GM19035 (cell line): ENCODE data around the gene CSNK2B.

Experiments
- ATAC-seq: cut with Tn5 transposase; IDR thresholded peaks from one replicate; pipeline ENCODE4 v1.9.1; 2021; ENCODE audit not compliant: unreplicated experiment

CSNK2B gene

GRCh38 chr6:31660381-31661261 is 5.3 kb upstream of the CSNK2B start, which contains the start of gene C6orf47:
TSS of gene C6orf47 (minus strand) at chr6:31660778. CDS start at chr6:31659947, 831 bp downstream.
- peak; percentile 44 for ATAC-seq

- ATAC-seq, result no peak
These were observed 4.4 kb upstream of the CSNK2B start for GRCh38 chr6:31661262-31662123.

- ATAC-seq, result no peak
These were observed 3.7 kb upstream of the CSNK2B start for GRCh38 chr6:31662124-31662723.

- no peak for ATAC-seq
These were observed 2.5 kb upstream of the CSNK2B start for GRCh38 chr6:31663126-31663960.

- ATAC-seq, result no peak
These were observed 1.7 kb upstream of the CSNK2B start for GRCh38 chr6:31663961-31664789.

- peak; percentile 37 for ATAC-seq
These were observed 935 bp upstream of the CSNK2B start, which contains the start of gene GPANK1 for GRCh38 chr6:31664790-31665500. TSS of gene GPANK1 (minus strand) at chr6:31664997. CDS start at chr6:31664478, 519 bp downstream.

- no peak for ATAC-seq
These were observed 571 bp downstream of the CSNK2B start for GRCh38 chr6:31666337-31666965.

GRCh38 chr6:31669676-31670075 is 3.8 kb downstream of the CSNK2B start, which contains the start of gene LY6G5B:
TSS of gene LY6G5B (plus strand) at chr6:31669976. CDS start at chr6:31670951, 975 bp downstream.
- no peak for ATAC-seq

GRCh38 chr6:31676322-31676903 is 10.5 kb downstream of the CSNK2B start:
- no peak for ATAC-seq

GRCh38 chr6:31676904-31677303 is 11.0 kb downstream of the CSNK2B start:
- no peak for ATAC-seq

GRCh38 chr6:31677955-31678354 is 12.1 kb downstream of the CSNK2B start:
- ATAC-seq, result no peak

- no peak for ATAC-seq
These were observed 14.6 kb downstream of the CSNK2B start, which contains the start of gene LY6G5C for GRCh38 chr6:31680226-31681134. TSS of gene LY6G5C (minus strand) at chr6:31681067. CDS start at chr6:31680373, 694 bp downstream.

- no peak for ATAC-seq
These were observed 15.3 kb downstream of the CSNK2B start for GRCh38 chr6:31681135-31681671.

GRCh38 chr6:31683591-31683990 is 17.7 kb downstream of the CSNK2B start:
- ATAC-seq, result no peak

GRCh38 chr6:31686483-31686882 is 20.6 kb downstream of the CSNK2B start:
- ATAC-seq, result no peak

- no peak for ATAC-seq
These were observed 21.4 kb downstream of the CSNK2B start for GRCh38 chr6:31687321-31687720.
